Neural crest cell (in vitro differentiated cells): Measurements from ENCODE around the gene MBD3L2. TPM values are rescaled to one million over a fixed set of nuclear protein-coding genes. Genes with fewer than 3 reads are reported as not detected.
"Not testable (repeated sequence)": the region's sequence is repeated elsewhere in the genome, so short reads cannot be mapped to it uniquely, and the experiment has no call there.

Source experiments
- DNase-seq: peaks from one replicate; pipeline ENCODE4 v3.0.0; 2021; ENCODE audit warnings: low read depth, mixed read lengths, low spot score
- H3K27ac Mint-ChIP-seq: one replicate; pipeline ENCODE4 v1.8.0; 2021; ENCODE audit warnings: mild to moderate bottlenecking, mixed read lengths; ENCODE audit not compliant: unreplicated experiment
- H3K27me3 Mint-ChIP-seq: 2 replicates; pipeline ENCODE4 v1.8.0; 2021; ENCODE audit warnings: low read depth, mild to moderate bottlenecking, mixed read lengths
- H3K36me3 Mint-ChIP-seq: 2 replicates; pipeline ENCODE4 v1.8.0; 2021; ENCODE audit warnings: low read depth, mild to moderate bottlenecking, mixed read lengths
- H3K4me1 Mint-ChIP-seq: 2 replicates; pipeline ENCODE4 v1.8.0; 2021; ENCODE audit warnings: mixed read lengths
- H3K4me3 Mint-ChIP-seq: one replicate; pipeline ENCODE4 v1.8.0; 2021; ENCODE audit warnings: mild to moderate bottlenecking, mixed read lengths
- H3K9me3 Mint-ChIP-seq: 2 replicates; pipeline ENCODE4 v1.8.0; 2021; ENCODE audit warnings: mixed read lengths
- total RNA-seq: library from RNA; stranded (reverse); gene quantifications from 2 replicates; pipeline ENCODE4 v1.2.1, GENCODE V29; 2021
- TF ChIP-seq, protein P1 (sequence below): fragments of 200-600 bp; sonication (generic); conservative IDR thresholded peaks from 2 replicates; pipeline ENCODE4 v1.5.0; 2021; ENCODE audit warnings: antibody characterized with exemption, mild to moderate bottlenecking

Gene MBD3L2
- total RNA-seq, 1 donor from 2014 or later, result not detected

DNA sequence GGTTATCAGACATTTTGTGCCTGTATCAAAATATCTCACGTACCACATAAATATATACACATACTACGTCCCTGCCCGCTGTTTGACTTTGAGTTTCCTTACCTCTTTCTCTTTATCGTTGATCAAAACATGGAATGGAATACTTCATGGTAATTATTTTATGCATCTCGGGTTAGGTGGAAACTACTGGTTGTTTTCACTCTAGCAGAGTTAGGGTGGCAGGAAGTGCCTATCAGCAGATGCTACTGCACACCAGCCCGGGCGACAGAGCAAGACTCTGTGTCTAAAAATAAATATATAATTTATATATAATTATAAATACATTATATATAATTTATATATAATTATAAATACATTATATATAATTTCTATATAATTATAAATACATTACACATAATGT is 3.8 kb downstream of the MBD3L2 start:
- H3K4me3 Mint-ChIP-seq, H3K9me3 Mint-ChIP-seq, H3K27me3 Mint-ChIP-seq: not testable (repeated sequence)

DNA sequence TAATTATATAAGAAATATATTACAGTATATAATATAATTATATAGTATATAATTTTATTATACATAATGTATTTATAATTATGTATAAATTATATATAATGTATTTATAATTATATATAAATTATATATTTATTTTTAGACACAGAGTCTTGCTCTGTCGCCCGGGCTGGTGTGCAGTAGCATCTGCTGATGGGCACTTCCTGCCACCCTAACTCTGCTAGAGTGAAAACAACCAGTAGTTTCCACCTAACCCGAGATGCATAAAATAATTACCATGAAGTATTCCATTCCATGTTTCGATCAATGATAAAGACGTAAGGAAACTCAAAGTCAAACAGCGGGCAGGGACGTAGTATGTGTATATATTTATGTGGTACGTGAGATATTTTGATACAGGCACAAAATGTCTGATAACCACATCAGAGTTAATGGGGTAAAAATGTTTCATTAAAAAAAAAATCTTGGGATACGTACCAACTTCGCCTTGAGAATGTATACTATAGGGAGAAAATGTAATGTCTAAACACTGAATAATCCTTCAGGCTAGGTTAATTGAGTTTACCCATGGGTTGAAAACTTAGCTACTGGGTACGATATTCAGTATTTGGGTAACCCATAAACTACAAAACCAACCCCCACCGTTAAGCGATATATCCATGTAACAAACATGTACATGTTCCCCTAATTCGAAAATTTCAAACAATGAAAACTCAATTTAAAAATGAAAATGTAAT is 5.7 kb downstream of the MBD3L2 start:
- not testable (repeated sequence) for DNase-seq, H3K27me3 Mint-ChIP-seq, H3K9me3 Mint-ChIP-seq, H3K27ac Mint-ChIP-seq, H3K36me3 Mint-ChIP-seq, H3K4me3 Mint-ChIP-seq, H3K4me1 Mint-ChIP-seq

More for the DNA sequence above, 3.8 kb downstream of the MBD3L2 start:
- H3K36me3 Mint-ChIP-seq, H3K27ac Mint-ChIP-seq, H3K4me1 Mint-ChIP-seq, DNase-seq: not testable (repeated sequence)

DNA sequence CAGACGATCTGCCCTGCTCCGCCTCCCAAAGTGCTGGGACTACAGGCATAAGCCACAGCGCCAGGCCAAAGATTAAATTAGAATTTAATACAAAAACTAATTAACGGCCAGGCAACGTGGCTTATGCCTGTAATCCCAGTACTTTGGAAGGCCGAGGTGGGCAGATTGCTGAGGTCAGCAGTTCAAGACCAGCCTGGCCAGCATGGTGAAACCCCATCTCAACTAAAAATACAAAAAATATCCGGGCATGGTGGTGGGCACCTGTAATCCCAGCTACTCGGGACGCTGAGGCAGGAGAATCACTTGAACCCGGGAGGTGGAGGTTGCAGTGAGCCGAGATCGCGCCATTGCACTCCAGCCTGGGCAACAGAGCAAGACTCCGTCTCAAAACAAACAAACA is 6.6 kb downstream of the MBD3L2 start:
- not testable (repeated sequence) for H3K36me3 Mint-ChIP-seq, DNase-seq, H3K4me3 Mint-ChIP-seq, H3K9me3 Mint-ChIP-seq, H3K27ac Mint-ChIP-seq, H3K4me1 Mint-ChIP-seq, H3K27me3 Mint-ChIP-seq

DNA sequence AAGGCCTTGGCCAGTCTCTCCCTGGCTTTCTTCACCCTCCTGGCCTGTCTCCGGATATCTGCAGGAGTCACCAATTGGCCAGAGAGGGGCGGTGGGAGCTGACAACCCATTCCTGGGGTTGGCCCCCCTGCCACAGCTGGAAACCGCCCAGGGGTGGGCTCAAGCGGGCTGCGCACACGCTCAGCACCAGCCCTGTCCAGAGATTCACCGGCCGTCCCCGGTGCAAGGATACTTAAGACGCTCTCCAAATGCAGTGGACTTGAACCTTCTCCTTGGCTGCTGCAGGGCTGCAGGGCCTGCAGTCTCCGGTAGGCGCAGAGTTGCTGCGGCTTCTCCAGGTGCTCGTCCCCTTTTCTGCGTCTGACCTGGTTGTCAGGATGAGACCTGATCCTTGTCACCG is 7.2 kb downstream of the MBD3L2 start:
- not testable (repeated sequence) for H3K27ac Mint-ChIP-seq

DNA sequence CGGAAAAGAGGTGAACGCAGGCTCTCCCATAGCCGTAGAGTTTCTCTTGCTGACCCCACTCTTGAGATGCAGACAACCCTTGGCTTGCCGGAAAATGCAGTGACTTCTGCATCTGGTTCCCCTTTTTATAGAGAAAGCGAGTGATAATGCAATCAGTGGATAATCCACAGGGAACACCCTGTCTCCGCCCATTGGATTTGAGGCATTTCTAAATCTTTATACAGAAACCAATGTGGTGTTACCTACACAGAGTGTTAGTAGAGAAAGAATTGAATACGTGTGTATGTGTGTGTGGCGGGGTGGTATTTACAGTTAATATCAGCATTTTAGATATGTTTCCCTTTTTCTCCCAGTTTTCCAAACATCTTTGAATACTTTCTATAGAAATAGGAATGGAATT is 9.5 kb downstream of the MBD3L2 start, which contains the start of gene MBD3L3:
Gene MBD3L3, minus strand, starts transcription at position 101 of the 400 bp plus-strand sequence. Its CDS starts 71 bp downstream, at position 30.
- not testable (repeated sequence) for H3K4me3 Mint-ChIP-seq, H3K36me3 Mint-ChIP-seq, H3K27ac Mint-ChIP-seq, H3K9me3 Mint-ChIP-seq, H3K27me3 Mint-ChIP-seq, DNase-seq, H3K4me1 Mint-ChIP-seq

More for the DNA sequence above, 7.2 kb downstream of the MBD3L2 start:
- H3K36me3 Mint-ChIP-seq, H3K27me3 Mint-ChIP-seq, H3K4me1 Mint-ChIP-seq, H3K9me3 Mint-ChIP-seq, DNase-seq, H3K4me3 Mint-ChIP-seq: not testable (repeated sequence)

DNA sequence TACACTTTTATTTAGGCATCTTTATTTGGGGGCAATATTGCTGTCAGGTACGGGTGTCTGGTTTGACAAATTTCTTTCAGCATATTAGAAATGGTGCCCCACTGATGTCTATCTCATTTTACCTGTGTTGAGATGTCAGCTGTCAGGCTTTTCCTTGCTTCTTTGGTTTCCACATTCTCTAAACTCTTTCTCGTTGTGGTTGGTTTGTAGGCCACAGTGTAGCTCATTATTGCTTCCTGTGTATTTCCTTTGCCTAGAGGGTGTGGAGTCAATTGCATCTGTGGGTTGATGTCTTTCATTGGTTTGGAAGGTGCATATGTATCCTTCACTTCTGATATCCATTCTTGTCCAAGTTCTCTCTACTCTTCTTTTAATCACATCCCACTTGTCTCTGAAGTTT is 10.9 kb downstream of the MBD3L2 start:
- not testable (repeated sequence) for H3K36me3 Mint-ChIP-seq, H3K4me1 Mint-ChIP-seq, H3K27ac Mint-ChIP-seq, H3K9me3 Mint-ChIP-seq, H3K4me3 Mint-ChIP-seq, DNase-seq
- H3K27me3 Mint-ChIP-seq, result peaks cover 11% of the 10 kb centered on the region

DNA sequence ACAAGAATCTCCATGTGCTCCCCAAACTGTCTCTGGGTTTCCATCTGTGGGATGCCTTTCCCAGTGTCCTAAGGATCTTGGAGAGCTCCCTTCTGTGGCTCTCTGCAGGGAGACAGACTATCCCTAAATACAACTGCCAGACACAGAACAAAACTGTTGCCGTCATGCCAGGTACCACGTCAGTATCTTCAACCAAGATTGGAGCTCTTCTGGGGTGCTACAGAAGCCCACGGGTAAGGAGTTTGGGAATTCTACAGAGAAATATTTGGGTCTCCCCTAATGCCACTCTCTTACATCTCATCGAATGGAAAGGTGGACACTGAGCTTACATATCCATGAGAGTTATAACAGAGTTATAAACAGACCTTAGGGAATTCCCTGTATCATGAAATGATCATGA is 14.2 kb downstream of the MBD3L2 start:
- Mint-ChIP-seq H3K9me3 (no peaks in the 10 kb centered on the region), H3K36me3 (no peaks in the 10 kb centered on the region), H3K4me1 (no peaks in the 10 kb centered on the region), H3K27ac (no peak overlapping the region), H3K4me3 (peak overlapping the region; percentile 44), H3K27me3 (peaks cover 11% of the 10 kb centered on the region)
- no peak for DNase-seq
- TF ChIP-seq, protein P1, sequence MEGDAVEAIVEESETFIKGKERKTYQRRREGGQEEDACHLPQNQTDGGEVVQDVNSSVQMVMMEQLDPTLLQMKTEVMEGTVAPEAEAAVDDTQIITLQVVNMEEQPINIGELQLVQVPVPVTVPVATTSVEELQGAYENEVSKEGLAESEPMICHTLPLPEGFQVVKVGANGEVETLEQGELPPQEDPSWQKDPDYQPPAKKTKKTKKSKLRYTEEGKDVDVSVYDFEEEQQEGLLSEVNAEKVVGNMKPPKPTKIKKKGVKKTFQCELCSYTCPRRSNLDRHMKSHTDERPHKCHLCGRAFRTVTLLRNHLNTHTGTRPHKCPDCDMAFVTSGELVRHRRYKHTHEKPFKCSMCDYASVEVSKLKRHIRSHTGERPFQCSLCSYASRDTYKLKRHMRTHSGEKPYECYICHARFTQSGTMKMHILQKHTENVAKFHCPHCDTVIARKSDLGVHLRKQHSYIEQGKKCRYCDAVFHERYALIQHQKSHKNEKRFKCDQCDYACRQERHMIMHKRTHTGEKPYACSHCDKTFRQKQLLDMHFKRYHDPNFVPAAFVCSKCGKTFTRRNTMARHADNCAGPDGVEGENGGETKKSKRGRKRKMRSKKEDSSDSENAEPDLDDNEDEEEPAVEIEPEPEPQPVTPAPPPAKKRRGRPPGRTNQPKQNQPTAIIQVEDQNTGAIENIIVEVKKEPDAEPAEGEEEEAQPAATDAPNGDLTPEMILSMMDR, result no peak

DNA sequence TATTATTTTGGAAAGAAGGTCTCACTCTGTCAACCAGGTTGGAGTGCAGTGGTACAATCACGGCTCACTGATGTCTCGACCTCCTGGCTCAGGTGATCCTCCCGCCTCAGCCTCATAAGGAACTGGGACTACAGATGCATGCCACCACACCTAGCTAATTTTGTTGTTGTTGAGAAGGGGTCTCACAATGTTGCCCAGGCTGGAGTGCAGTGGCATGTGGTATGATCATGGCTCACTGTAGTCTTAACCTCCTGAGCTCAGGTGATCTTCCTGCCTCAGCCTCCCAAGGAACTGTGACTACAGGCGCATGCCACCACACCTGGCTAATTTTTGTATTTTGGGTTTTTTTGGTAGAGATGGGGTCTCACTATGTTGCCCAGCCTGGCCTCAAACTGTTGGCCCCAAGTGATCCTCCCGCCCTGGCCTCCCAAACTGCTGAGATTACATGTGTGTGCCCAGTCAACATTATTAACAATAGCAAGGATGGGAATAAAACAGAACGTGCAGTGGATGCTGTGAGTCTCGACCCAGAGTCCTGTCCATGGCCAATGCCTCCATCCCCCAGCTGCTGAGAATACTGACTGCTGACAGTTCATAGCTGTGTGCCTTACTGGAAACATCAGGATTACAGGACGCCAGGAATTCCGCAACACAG is 14.8 kb downstream of the MBD3L2 start:
- Mint-ChIP-seq H3K27ac (no peak overlapping the region), H3K4me3 (peak overlapping the region; percentile 15), H3K9me3 (peaks cover 1% of the 10 kb centered on the region), H3K27me3 (peaks cover 12% of the 10 kb centered on the region), H3K4me1 (peaks cover 2% of the 10 kb centered on the region), H3K36me3 (peaks cover under 1% of the 10 kb centered on the region)
- TF ChIP-seq, protein P1, result no peak
- DNase-seq, result no peak
